H9 (cell line): Measurements from ENCODE around the gene ZC3HAV1. TPM values are rescaled to one million over a fixed set of nuclear protein-coding genes. Genes with fewer than 3 reads are reported as not detected.

Experiments used
- DNase-seq: peaks from one replicate; pipeline ENCODE4 v3.0.0-alpha.2; 2017
- H2AFZ ChIP-seq: one replicate; pipeline ENCODE4 v1.6.1; 2013; ENCODE audit warnings: mild to moderate bottlenecking, low read length, control low read depth, moderate library complexity
- H2AK5ac ChIP-seq: 2 replicates; pipeline ENCODE4 v1.6.1; 2013; ENCODE audit warnings: low read length, control low read depth, mixed read lengths; ENCODE audit not compliant: insufficient read length
- H2BK120ac ChIP-seq: one replicate; pipeline ENCODE4 v1.6.1; 2013; ENCODE audit warnings: low read depth, mild to moderate bottlenecking, low read length, control low read depth, inconsistent platforms; ENCODE audit not compliant: poor library complexity, severe bottlenecking
- H2BK12ac ChIP-seq: 2 replicates; pipeline ENCODE4 v1.6.1; 2013; ENCODE audit warnings: low read length, control low read depth, mixed read lengths, low read depth; ENCODE audit not compliant: insufficient read length
- H2BK15ac ChIP-seq: 2 replicates; pipeline ENCODE4 v1.6.1; 2013; ENCODE audit warnings: low read depth, low read length, control low read depth
- H2BK20ac ChIP-seq: one replicate; pipeline ENCODE4 v1.6.1; 2013; ENCODE audit warnings: low read depth, mild to moderate bottlenecking, low read length, control low read depth, inconsistent platforms; ENCODE audit not compliant: poor library complexity, severe bottlenecking
- H2BK5ac ChIP-seq: 2 replicates; pipeline ENCODE4 v1.6.1; 2013; ENCODE audit warnings: low read length, control low read depth, mixed read lengths; ENCODE audit not compliant: insufficient read length
- H3K14ac ChIP-seq: 2 replicates; pipeline ENCODE4 v1.6.1; 2013; ENCODE audit warnings: low read length, control low read depth; ENCODE audit not compliant: insufficient read depth
- H3K18ac ChIP-seq: 2 replicates; pipeline ENCODE4 v1.6.1; 2013; ENCODE audit warnings: low read depth, mild to moderate bottlenecking, mixed read lengths, low read length, control low read depth; ENCODE audit not compliant: insufficient read length
- H3K23ac ChIP-seq: 2 replicates; pipeline ENCODE4 v1.6.1; 2013; ENCODE audit warnings: low read length, control low read depth, mixed read lengths, low read depth; ENCODE audit not compliant: insufficient read length
- H3K23me2 ChIP-seq: 2 replicates; pipeline ENCODE4 v1.6.1; 2013; ENCODE audit warnings: low read depth, mild to moderate bottlenecking, mixed read lengths, low read length, control low read depth; ENCODE audit not compliant: insufficient read length, poor library complexity, severe bottlenecking
- H3K27ac ChIP-seq: 2 replicates; pipeline ENCODE4 v1.5.1; 2013; ENCODE audit warnings: low read length, control low read depth, mixed read lengths, low read depth; ENCODE audit not compliant: insufficient read length
- H3K27me3 ChIP-seq: 2 replicates; pipeline ENCODE4 v1.6.1; 2013; ENCODE audit warnings: low read length, control low read depth, inconsistent platforms; ENCODE audit not compliant: insufficient read depth
- H3K4ac ChIP-seq: 2 replicates; pipeline ENCODE4 v1.6.1; 2013; ENCODE audit warnings: low read depth, mild to moderate bottlenecking, control low read depth, inconsistent platforms, low read length, moderate library complexity
- H3K4me1 ChIP-seq: 2 replicates; pipeline ENCODE4 v1.6.1; 2013; ENCODE audit warnings: low read length, control low read depth, inconsistent platforms; ENCODE audit not compliant: insufficient read depth
- H3K4me2 ChIP-seq: 2 replicates; pipeline ENCODE4 v1.6.1; 2013; ENCODE audit warnings: low read length, control low read depth, mixed read lengths; ENCODE audit not compliant: insufficient read length, insufficient read depth
- H3K56ac ChIP-seq: 2 replicates; pipeline ENCODE4 v1.6.1; 2013; ENCODE audit warnings: low read depth, mild to moderate bottlenecking, mixed read lengths, low read length, control low read depth; ENCODE audit not compliant: insufficient read length
- H3K79me1 ChIP-seq: 2 replicates; pipeline ENCODE4 v1.6.1; 2013; ENCODE audit warnings: low read depth, mild to moderate bottlenecking, moderate library complexity, low read length, control low read depth, inconsistent platforms; ENCODE audit not compliant: insufficient read depth, poor library complexity, severe bottlenecking
- H3K79me2 ChIP-seq: 2 replicates; pipeline ENCODE4 v1.6.1; 2013; ENCODE audit warnings: low read length, control low read depth, inconsistent platforms; ENCODE audit not compliant: insufficient read depth
- H3K9ac ChIP-seq: 2 replicates; pipeline ENCODE4 v1.6.1; 2013; ENCODE audit warnings: low read length, control low read depth, mixed read lengths; ENCODE audit not compliant: insufficient read length; ENCODE audit errors: extremely low read depth
- H3K9me3 ChIP-seq: one replicate; pipeline ENCODE4 v1.6.1; 2013; ENCODE audit warnings: low read depth, low read length, inconsistent platforms; ENCODE audit not compliant: control insufficient read depth
- H3T11ph ChIP-seq: one replicate; pipeline ENCODE4 v1.6.1; 2013; ENCODE audit warnings: mild to moderate bottlenecking, low read length, control low read depth, inconsistent platforms
- H4K20me1 ChIP-seq: one replicate; pipeline ENCODE4 v1.6.1; 2013; ENCODE audit not compliant: control insufficient read depth, insufficient read length, insufficient read depth
- H4K5ac ChIP-seq: 2 replicates; pipeline ENCODE4 v1.6.1; 2013; ENCODE audit warnings: low read depth, mild to moderate bottlenecking, mixed read lengths, low read length, control low read depth; ENCODE audit not compliant: insufficient read length
- H4K8ac ChIP-seq: replicated peaks from 2 replicates; pipeline ENCODE4 v1.6.1; 2013; ENCODE audit warnings: low read length, control low read depth, mixed read lengths, low read depth; ENCODE audit not compliant: insufficient read length
- H4K91ac ChIP-seq: 2 replicates; pipeline ENCODE4 v1.6.1; 2013; ENCODE audit warnings: low read depth, mild to moderate bottlenecking, moderate library complexity, mixed read lengths, low read length, control low read depth; ENCODE audit not compliant: insufficient read length
- H3K27ac Mint-ChIP-seq, 3 experiments: 2 replicates in 2 of 3; 3 replicates in 1 of 3; pipeline ENCODE4 v1.8.0; 2020 to 2021; ENCODE audit warnings: mixed read lengths in 3 of 3, mild to moderate bottlenecking in 1 of 3, moderate library complexity in 1 of 3
- H3K27me3 Mint-ChIP-seq: 2 replicates; pipeline ENCODE4 v1.8.0; 2021; ENCODE audit warnings: low read depth, mild to moderate bottlenecking, moderate library complexity, mixed read lengths
- H3K36me3 Mint-ChIP-seq, 3 experiments: 2 replicates in 2 of 3; 3 replicates in 1 of 3; pipeline ENCODE4 v1.8.0; 2020 to 2021; ENCODE audit warnings: low read depth in 3 of 3, mixed read lengths in 3 of 3; ENCODE audit not compliant: insufficient read depth in 1 of 3
- H3K4me1 Mint-ChIP-seq, 2 experiments: 2 replicates each; pipeline ENCODE4 v1.8.0; 2020; ENCODE audit warnings: mixed read lengths in 2 of 2
- H3K4me3 Mint-ChIP-seq, 2 experiments: 2 replicates in 1 of 2; 3 replicates in 1 of 2; pipeline ENCODE4 v1.8.0; 2020 to 2021; ENCODE audit warnings: mild to moderate bottlenecking in 2 of 2, mixed read lengths in 2 of 2, moderate library complexity in 1 of 2
- H3K9me3 Mint-ChIP-seq, 2 experiments: 2 replicates in 1 of 2; 3 replicates in 1 of 2; pipeline ENCODE4 v1.8.0; 2020; ENCODE audit warnings: mild to moderate bottlenecking in 2 of 2, mixed read lengths in 2 of 2, moderate library complexity in 1 of 2
- WGBS: extraction: QIAGEN DNeasy Blood & Tissue Kit; methylation state at CpG from one replicate; pipeline ENCODE4 v1.1.7; 2013; ENCODE audit warnings: missing lambda C conversion rate, low lambda C conversion rate, mixed read lengths; ENCODE audit not compliant: insufficient read length; ENCODE audit errors: extremely low coverage; 5-methylcytosine and 5-hydroxymethylcytosine counted together
- total RNA-seq: library from RNA; stranded (reverse); gene quantifications from 2 replicates; pipeline ENCODE4 v1.2.1, GENCODE V29; 2021
- TF ChIP-seq, protein P1 (sequence below): fragments of 200-600 bp; sonication (generic); conservative IDR thresholded peaks from 3 replicates; pipeline ENCODE4 v1.8.0; 2021; ENCODE audit warnings: antibody characterized with exemption, mild to moderate bottlenecking

ZC3HAV1 gene
- total RNA-seq, 1 experiment from 2014 or later = 32.8 TPM

DNA sequence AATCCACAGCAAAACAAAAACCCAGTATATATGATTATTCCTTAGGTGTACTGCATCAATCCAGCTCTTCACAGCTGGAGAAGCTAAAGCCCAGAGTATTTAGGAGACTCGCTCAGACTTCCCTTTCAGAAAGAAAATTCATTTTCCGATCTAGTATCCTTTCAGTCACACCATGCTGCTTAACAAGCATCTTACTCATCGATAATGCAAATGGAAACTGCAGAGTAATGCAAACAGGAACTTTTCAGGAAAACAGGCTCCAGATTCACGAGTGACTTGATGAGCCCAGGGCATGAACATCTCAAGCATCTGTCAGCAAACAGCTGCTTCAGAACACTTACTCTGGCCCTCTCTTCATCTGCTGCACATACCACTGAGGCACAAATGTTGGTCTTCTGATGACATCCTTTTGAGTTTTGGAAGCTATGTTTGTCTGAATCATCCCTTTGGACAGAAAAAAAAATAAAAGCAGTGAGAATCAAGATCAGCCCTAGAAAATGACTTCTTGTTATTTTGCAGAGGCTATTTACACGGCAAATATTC lies 48.8 kb downstream of the ZC3HAV1 start:
- H3K56ac ChIP-seq = no peak overlapping the region
- H2BK120ac ChIP-seq = no peak overlapping the region
- H3K4me2 ChIP-seq = no peak overlapping the region
- H4K20me1 ChIP-seq = no peaks in the 10 kb centered on the region
- Mint-ChIP-seq H3K4me3 (no peak overlapping the region), H3K36me3 (peaks cover 5 to 59% (median 11%) of the 10 kb centered on the region in 3 experiments; a peak in 6 of 7 replicates), H3K4me1 (peaks cover 3% of the 10 kb centered on the region in 2 experiments), H3K9me3 (no peaks in the 10 kb centered on the region), H3K27ac (peak overlapping the region in 1 of 3 experiments; percentile 9; a peak in 2 of 7 replicates), H3K27me3 (no peaks in the 10 kb centered on the region)
- no peak overlapping the region for H4K91ac ChIP-seq
- no peaks in the 10 kb centered on the region for H3K79me1 ChIP-seq
- H3K27me3 ChIP-seq = no peaks in the 10 kb centered on the region
- no peak overlapping the region for H2BK5ac ChIP-seq
- H2BK12ac ChIP-seq = no peak overlapping the region
- DNase-seq = no peak
- H3K23me2 ChIP-seq = no peaks in the 10 kb centered on the region
- H3K27ac ChIP-seq = no peak overlapping the region
- no peaks in the 10 kb centered on the region for H3K79me2 ChIP-seq
- H3K14ac ChIP-seq = no peak overlapping the region
- H4K5ac ChIP-seq = no peak overlapping the region
- H2BK15ac ChIP-seq = no peak overlapping the region
- no peak overlapping the region for H4K8ac ChIP-seq
- WGBS = no CpG with 5 or more reads among the region's 5 CpGs
- no peak overlapping the region for H3K4ac ChIP-seq
- no peak overlapping the region for H2AFZ ChIP-seq
- no peak overlapping the region for H3K18ac ChIP-seq
- H3T11ph ChIP-seq = no peak overlapping the region
- H3K23ac ChIP-seq = no peak overlapping the region
- H3K4me1 ChIP-seq = no peaks in the 10 kb centered on the region
- no peak overlapping the region for H3K9ac ChIP-seq
- H3K9me3 ChIP-seq = no peaks in the 10 kb centered on the region
- H2AK5ac ChIP-seq = no peak overlapping the region
- no peak overlapping the region for H2BK20ac ChIP-seq
- TF ChIP-seq, protein P1, sequence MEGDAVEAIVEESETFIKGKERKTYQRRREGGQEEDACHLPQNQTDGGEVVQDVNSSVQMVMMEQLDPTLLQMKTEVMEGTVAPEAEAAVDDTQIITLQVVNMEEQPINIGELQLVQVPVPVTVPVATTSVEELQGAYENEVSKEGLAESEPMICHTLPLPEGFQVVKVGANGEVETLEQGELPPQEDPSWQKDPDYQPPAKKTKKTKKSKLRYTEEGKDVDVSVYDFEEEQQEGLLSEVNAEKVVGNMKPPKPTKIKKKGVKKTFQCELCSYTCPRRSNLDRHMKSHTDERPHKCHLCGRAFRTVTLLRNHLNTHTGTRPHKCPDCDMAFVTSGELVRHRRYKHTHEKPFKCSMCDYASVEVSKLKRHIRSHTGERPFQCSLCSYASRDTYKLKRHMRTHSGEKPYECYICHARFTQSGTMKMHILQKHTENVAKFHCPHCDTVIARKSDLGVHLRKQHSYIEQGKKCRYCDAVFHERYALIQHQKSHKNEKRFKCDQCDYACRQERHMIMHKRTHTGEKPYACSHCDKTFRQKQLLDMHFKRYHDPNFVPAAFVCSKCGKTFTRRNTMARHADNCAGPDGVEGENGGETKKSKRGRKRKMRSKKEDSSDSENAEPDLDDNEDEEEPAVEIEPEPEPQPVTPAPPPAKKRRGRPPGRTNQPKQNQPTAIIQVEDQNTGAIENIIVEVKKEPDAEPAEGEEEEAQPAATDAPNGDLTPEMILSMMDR = no peak
